GM21717 (cell line): ENCODE measurements around the gene ARHGAP40.
"Not testable (repeated sequence)": the region's sequence is repeated elsewhere in the genome, so short reads cannot be mapped to it uniquely, and the experiment has no call there.

Experiments
- ATAC-seq: cut with Tn5 transposase; IDR thresholded peaks from one replicate; pipeline ENCODE4 v1.9.1; 2021; ENCODE audit warnings: mild to moderate bottlenecking, moderate library complexity; ENCODE audit not compliant: unreplicated experiment

Gene ARHGAP40

GRCh38 chr20:38586181-38586525 is 15.5 kb upstream of the ARHGAP40 start:
- ATAC-seq, result no peak

GRCh38 chr20:38588303-38588702 is 13.3 kb upstream of the ARHGAP40 start:
- ATAC-seq, result no peak

- ATAC-seq, result no peak
These were observed 12.3 kb upstream of the ARHGAP40 start for GRCh38 chr20:38589351-38589750.

GRCh38 chr20:38589967-38590675 is 11.5 kb upstream of the ARHGAP40 start:
- no peak for ATAC-seq

GRCh38 chr20:38590676-38591473 is 10.7 kb upstream of the ARHGAP40 start:
- no peak for ATAC-seq

GRCh38 chr20:38591474-38592410 is 9.9 kb upstream of the ARHGAP40 start:
- ATAC-seq, result no peak

GRCh38 chr20:38592411-38592790 is 9.2 kb upstream of the ARHGAP40 start:
- not testable (repeated sequence) for ATAC-seq

GRCh38 chr20:38594281-38594680 is 7.3 kb upstream of the ARHGAP40 start:
- not testable (repeated sequence) for ATAC-seq

GRCh38 chr20:38595886-38596285 is 5.7 kb upstream of the ARHGAP40 start:
- ATAC-seq, result not testable (repeated sequence)

- no peak for ATAC-seq
These were observed 2.2 kb upstream of the ARHGAP40 start for GRCh38 chr20:38599410-38599882.

GRCh38 chr20:38600057-38600456 is 1.6 kb upstream of the ARHGAP40 start:
- no peak for ATAC-seq

GRCh38 chr20:38602185-38602581 is 574 bp downstream of the ARHGAP40 start:
- no peak for ATAC-seq

GRCh38 chr20:38603286-38603685 is 1.7 kb downstream of the ARHGAP40 start:
- no peak for ATAC-seq

- ATAC-seq, result no peak
These were observed 3.3 kb downstream of the ARHGAP40 start for GRCh38 chr20:38604873-38605303.

GRCh38 chr20:38607351-38607750 is 5.7 kb downstream of the ARHGAP40 start:
- no peak for ATAC-seq

- no peak for ATAC-seq
These were observed 6.6 kb downstream of the ARHGAP40 start for GRCh38 chr20:38608188-38608587.

GRCh38 chr20:38609815-38610214 is 8.2 kb downstream of the ARHGAP40 start:
- no peak for ATAC-seq

GRCh38 chr20:38610521-38610920 is 8.9 kb downstream of the ARHGAP40 start:
- ATAC-seq, result no peak

- ATAC-seq, result no peak
These were observed 11.3 kb downstream of the ARHGAP40 start for GRCh38 chr20:38612751-38613515.

- no peak for ATAC-seq
These were observed 13.7 kb downstream of the ARHGAP40 start for GRCh38 chr20:38615283-38615682.
